Panc1 (cell line): ENCODE results near the gene KCNJ1. TPM values are rescaled to one million over a fixed set of nuclear protein-coding genes. Genes with fewer than 3 reads are reported as not detected.

ENCODE experiments used
- ATAC-seq: fragments of 200-7000 bp; cut with Tn5 transposase; 2 replicates; pipeline ENCODE4 v1.9.1; 2020; ENCODE audit warnings: mild to moderate bottlenecking, moderate library complexity
- BruUV-seq: library from RNA; stranded (reverse); fragments of 400-500 nt; replicated peaks from 2 replicates; lab custom pipeline; 2021; lab: Mats Ljungman, UMichigan
- CTCF ChIA-PET: fragments of 300-600 bp; sonication (Branson Sonifier 250); formaldehyde crosslinking; loops from one replicate; lab custom pipeline; 2022; ENCODE audit warnings: antibody characterized with exemption; lab: Charles Lee
- POLR2A ChIA-PET: fragments of 300-600 bp; sonication (Branson Sonifier 250); formaldehyde crosslinking; loops from one replicate; lab custom pipeline; 2022; ENCODE audit warnings: antibody characterized with exemption; lab: Charles Lee
- DNase-seq: peaks from one replicate; pipeline ENCODE4 v3.0.0-alpha.2; 2010; ENCODE audit warnings: low read depth, low spot score
- H3K27ac ChIP-seq: 2 replicates; pipeline ENCODE4 v1.5.1; 2011; ENCODE audit warnings: mild to moderate bottlenecking, low read length, inconsistent platforms
- H3K27me3 ChIP-seq: fragments of 200-500 bp; sonication (Bioruptor generic); 2 replicates; pipeline ENCODE4 v1.6.0; 2014; ENCODE audit warnings: low read length, inconsistent platforms; ENCODE audit not compliant: control insufficient read depth, insufficient read depth
- H3K36me3 ChIP-seq: fragments of 200-500 bp; sonication (Bioruptor generic); 2 replicates; pipeline ENCODE4 v1.5.1; 2014; ENCODE audit warnings: inconsistent platforms, mild to moderate bottlenecking, low read length, moderate library complexity; ENCODE audit not compliant: control insufficient read depth, insufficient read depth
- H3K4me1 ChIP-seq: 2 replicates; pipeline ENCODE4 v1.5.1; 2011; ENCODE audit warnings: inconsistent platforms, mild to moderate bottlenecking, low read length, moderate library complexity; ENCODE audit not compliant: control insufficient read depth, insufficient read depth
- H3K4me3 ChIP-seq, 2 experiments: 2 replicates each; pipeline ENCODE4 v1.5.1; 2011 to 2012; ENCODE audit warnings: low read depth in 2 of 2, low read length in 2 of 2, mild to moderate bottlenecking in 2 of 2, inconsistent platforms in 1 of 2, moderate library complexity in 1 of 2
- H3K9me3 ChIP-seq: fragments of 200-500 bp; sonication (Bioruptor generic); 2 replicates; pipeline ENCODE4 v1.5.1; 2014; ENCODE audit warnings: low read depth, mild to moderate bottlenecking, inconsistent platforms, low read length, moderate library complexity; ENCODE audit not compliant: control insufficient read depth, insufficient read depth
- POLR2AphosphoS5 ChIP-seq: IDR thresholded peaks from 2 replicates; pipeline ENCODE4 v1.6.1; 2012; ENCODE audit warnings: mild to moderate bottlenecking, low read depth, low read length, moderate library complexity
- SIN3A ChIP-seq: IDR thresholded peaks from 2 replicates; pipeline ENCODE4 v1.6.1; 2012; ENCODE audit warnings: low read depth, mild to moderate bottlenecking, low read length, moderate library complexity, borderline replicate concordance; ENCODE audit not compliant: insufficient read depth
- TCF7L2 ChIP-seq: IDR thresholded peaks from 2 replicates; pipeline ENCODE4 v1.6.1; 2011; ENCODE audit warnings: mild to moderate bottlenecking, low read depth, low read length, inconsistent platforms
- in situ Hi-C: cut with HindIII; loops from 2 replicates; pipeline ENCODE4 v1.10.0; 2016; ENCODE audit warnings: low sequenced_read_pairs, low pct_unique_long_range_greater_than_20kb
- intact Hi-C: fragments of 100-400 bp; cut with micrococcal nuclease; formaldehyde crosslinking; loops from one replicate; pipeline ENCODE4 v1.10.0; 2022; ENCODE audit not compliant: unreplicated experiment
- total RNA-seq: library from RNA; stranded (reverse); gene quantifications from one replicate; pipeline ENCODE4 v1.2.1, GENCODE V29; 2021; ENCODE audit not compliant: unreplicated experiment
- TF ChIP-seq, protein P1 (sequence below), 2 experiments: IDR thresholded peaks; 2 replicates each; pipeline ENCODE4 v1.6.1; 2011 to 2012; ENCODE audit warnings: low read depth in 2 of 2, control low read depth in 1 of 2, low read length in 1 of 2, mild to moderate bottlenecking in 1 of 2, moderate library complexity in 1 of 2; ENCODE audit not compliant: insufficient read depth in 1 of 2
- TF ChIP-seq, protein P2 (sequence below): fragments of 450-650 bp; IDR thresholded peaks from 2 replicates; pipeline ENCODE4 v1.5.1; 2017; ENCODE audit warnings: mild to moderate bottlenecking

KCNJ1 gene
- total RNA-seq, 1 experiment from 2014 or later, result not detected

DNA sequence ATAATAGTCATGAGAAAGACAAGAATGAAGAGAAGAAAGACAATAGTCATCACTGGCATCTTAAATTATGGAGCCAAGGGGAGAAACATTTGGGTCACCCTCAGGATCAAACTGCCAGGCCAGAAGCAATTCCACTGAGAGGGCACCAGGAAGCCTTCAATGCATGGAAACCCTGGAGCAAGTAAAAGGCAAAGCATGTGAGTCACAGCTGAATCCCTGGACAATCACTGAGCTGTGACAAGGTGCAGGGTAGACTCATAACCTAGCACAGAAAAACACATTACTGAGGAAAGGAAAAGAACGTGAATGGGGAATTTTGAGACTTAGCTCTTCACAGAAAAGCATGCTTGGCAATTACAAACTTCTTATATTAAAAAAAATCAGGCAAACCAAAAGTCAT is 1.6 kb downstream of the KCNJ1 start:
- intact Hi-C loops, result no loop called here
- ChIA-PET CTCF (no interaction called here), POLR2A (no interaction called here)
- H3K9me3 ChIP-seq, result no peaks in the 10 kb centered on the region
- no peak for DNase-seq
- no TSS peak for BruUV-seq
- TF ChIP-seq, protein P1, sequence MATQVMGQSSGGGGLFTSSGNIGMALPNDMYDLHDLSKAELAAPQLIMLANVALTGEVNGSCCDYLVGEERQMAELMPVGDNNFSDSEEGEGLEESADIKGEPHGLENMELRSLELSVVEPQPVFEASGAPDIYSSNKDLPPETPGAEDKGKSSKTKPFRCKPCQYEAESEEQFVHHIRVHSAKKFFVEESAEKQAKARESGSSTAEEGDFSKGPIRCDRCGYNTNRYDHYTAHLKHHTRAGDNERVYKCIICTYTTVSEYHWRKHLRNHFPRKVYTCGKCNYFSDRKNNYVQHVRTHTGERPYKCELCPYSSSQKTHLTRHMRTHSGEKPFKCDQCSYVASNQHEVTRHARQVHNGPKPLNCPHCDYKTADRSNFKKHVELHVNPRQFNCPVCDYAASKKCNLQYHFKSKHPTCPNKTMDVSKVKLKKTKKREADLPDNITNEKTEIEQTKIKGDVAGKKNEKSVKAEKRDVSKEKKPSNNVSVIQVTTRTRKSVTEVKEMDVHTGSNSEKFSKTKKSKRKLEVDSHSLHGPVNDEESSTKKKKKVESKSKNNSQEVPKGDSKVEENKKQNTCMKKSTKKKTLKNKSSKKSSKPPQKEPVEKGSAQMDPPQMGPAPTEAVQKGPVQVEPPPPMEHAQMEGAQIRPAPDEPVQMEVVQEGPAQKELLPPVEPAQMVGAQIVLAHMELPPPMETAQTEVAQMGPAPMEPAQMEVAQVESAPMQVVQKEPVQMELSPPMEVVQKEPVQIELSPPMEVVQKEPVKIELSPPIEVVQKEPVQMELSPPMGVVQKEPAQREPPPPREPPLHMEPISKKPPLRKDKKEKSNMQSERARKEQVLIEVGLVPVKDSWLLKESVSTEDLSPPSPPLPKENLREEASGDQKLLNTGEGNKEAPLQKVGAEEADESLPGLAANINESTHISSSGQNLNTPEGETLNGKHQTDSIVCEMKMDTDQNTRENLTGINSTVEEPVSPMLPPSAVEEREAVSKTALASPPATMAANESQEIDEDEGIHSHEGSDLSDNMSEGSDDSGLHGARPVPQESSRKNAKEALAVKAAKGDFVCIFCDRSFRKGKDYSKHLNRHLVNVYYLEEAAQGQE (IDR thresholded peaks at IDR 0.05; ENCODE audit: insufficient read depth in 1 of 2, low read depth in 2 of 2, low read length in 1 of 2), result no peak
- TF ChIP-seq, protein P2, sequence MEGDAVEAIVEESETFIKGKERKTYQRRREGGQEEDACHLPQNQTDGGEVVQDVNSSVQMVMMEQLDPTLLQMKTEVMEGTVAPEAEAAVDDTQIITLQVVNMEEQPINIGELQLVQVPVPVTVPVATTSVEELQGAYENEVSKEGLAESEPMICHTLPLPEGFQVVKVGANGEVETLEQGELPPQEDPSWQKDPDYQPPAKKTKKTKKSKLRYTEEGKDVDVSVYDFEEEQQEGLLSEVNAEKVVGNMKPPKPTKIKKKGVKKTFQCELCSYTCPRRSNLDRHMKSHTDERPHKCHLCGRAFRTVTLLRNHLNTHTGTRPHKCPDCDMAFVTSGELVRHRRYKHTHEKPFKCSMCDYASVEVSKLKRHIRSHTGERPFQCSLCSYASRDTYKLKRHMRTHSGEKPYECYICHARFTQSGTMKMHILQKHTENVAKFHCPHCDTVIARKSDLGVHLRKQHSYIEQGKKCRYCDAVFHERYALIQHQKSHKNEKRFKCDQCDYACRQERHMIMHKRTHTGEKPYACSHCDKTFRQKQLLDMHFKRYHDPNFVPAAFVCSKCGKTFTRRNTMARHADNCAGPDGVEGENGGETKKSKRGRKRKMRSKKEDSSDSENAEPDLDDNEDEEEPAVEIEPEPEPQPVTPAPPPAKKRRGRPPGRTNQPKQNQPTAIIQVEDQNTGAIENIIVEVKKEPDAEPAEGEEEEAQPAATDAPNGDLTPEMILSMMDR, result no peak
- TF ChIP-seq SIN3A (no peak), POLR2AphosphoS5 (no peak), TCF7L2 (no peak)
- no peaks in the 10 kb centered on the region for H3K36me3 ChIP-seq
- no peak overlapping the region for H3K27ac ChIP-seq
- ATAC-seq, result no peak
- no peak overlapping the region for H3K4me3 ChIP-seq
- H3K27me3 ChIP-seq, result peaks cover 8% of the 10 kb centered on the region
- H3K4me1 ChIP-seq, result no peaks in the 10 kb centered on the region
- in situ Hi-C loops, result no loop called here

DNA sequence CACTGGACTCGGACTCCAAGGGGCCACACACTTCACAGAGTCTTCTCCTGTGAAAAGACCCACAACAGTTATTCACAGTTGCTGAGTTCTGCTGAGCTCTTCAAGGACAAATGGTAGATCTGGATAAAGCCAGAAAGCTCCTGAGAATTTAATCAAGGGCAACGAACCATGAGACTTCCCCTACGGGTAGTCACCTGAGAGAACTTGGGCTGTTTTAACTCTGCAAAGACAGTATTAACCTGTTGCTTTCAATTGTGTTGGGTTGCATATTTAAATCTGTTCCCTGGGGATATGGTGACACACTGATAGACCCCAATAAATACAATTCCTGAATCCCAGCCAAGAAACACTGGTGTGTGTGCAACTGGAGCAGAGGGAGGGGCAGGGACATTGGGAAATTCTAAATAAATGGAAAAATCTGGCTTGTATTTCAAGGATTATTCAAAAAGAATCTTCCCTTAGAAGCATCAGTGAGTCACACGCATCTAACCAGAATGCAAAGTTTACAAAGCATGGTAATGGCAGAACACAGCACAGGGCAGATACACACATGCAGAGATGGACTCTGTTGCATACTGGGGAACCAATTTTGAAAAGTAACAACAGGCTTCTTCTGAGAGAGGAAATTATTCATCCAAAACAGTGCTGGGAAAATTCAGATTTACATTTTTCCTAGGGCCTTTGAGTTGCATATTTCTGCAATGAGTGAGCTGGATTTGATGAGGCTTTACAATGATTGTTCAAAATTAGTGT is 4.0 kb downstream of the KCNJ1 start:
- H3K27ac ChIP-seq, result no peak overlapping the region
- ChIA-PET CTCF (no interaction called here), POLR2A (no interaction called here)
- peaks cover 10% of the 10 kb centered on the region for H3K27me3 ChIP-seq
- ATAC-seq (no peak), DNase-seq (no peak)
- intact Hi-C loops, result no loop called here
- H3K9me3 ChIP-seq, result no peaks in the 10 kb centered on the region
- TF ChIP-seq, protein P1 (IDR thresholded peaks at IDR 0.05; ENCODE audit: insufficient read depth in 1 of 2, low read depth in 2 of 2, low read length in 1 of 2), result no peak
- TF ChIP-seq SIN3A (no peak), TCF7L2 (no peak), POLR2AphosphoS5 (no peak)
- TF ChIP-seq, protein P2, result no peak
- H3K4me1 ChIP-seq, result no peaks in the 10 kb centered on the region
- BruUV-seq, result no TSS peak
- no peak overlapping the region for H3K4me3 ChIP-seq
- H3K36me3 ChIP-seq, result no peaks in the 10 kb centered on the region
- in situ Hi-C loops, result no loop called here
